OCI-LY3 (cell line): ENCODE results near the gene GPALPP1.

Experiments
- H2AFZ ChIP-seq: fragments of 200-600, 300-600 bp; shearing (Covaris generic); 2 replicates; pipeline ENCODE4 v1.6.0; 2014; ENCODE audit warnings: antibody characterized with exemption, low read depth, low read length
- H3K27ac ChIP-seq: fragments of 200-600, 300-600 bp; sonication (generic); 2 replicates; pipeline ENCODE4 v1.5.1; 2014; ENCODE audit warnings: mild to moderate bottlenecking, low read length, moderate library complexity, mixed read lengths
- H3K27me3 ChIP-seq: fragments of 200-600, 300-600 bp; sonication (generic); 2 replicates; pipeline ENCODE4 v1.6.1; 2014; ENCODE audit warnings: low read depth, low read length, mixed read lengths
- H3K36me3 ChIP-seq: fragments of 200-600, 300-600 bp; sonication (generic); replicated peaks from 2 replicates; pipeline ENCODE3; 2014; ENCODE audit warnings: low read depth, low read length, mixed read lengths
- H3K4me1 ChIP-seq: fragments of 300-600, 200-600 bp; sonication (generic); 2 replicates; pipeline ENCODE4 v1.6.1; 2014; ENCODE audit warnings: low read length, mixed read lengths
- H3K4me2 ChIP-seq: fragments of 200-600, 300-600 bp; sonication (generic); 2 replicates; pipeline ENCODE4 v1.6.1; 2014; ENCODE audit warnings: low read length, mixed read lengths
- H3K4me3 ChIP-seq: fragments of 300-600, 200-600 bp; sonication (generic); 2 replicates; pipeline ENCODE4 v1.5.1; 2014; ENCODE audit warnings: antibody characterized with exemption, mild to moderate bottlenecking, low read length, moderate library complexity
- H3K79me2 ChIP-seq: fragments of 300-600, 200-600 bp; shearing (Covaris generic); 2 replicates; pipeline ENCODE4 v1.6.1; 2014; ENCODE audit warnings: mild to moderate bottlenecking, low read length, mixed read lengths
- H3K9ac ChIP-seq: fragments of 300-600, 200-600 bp; shearing (Covaris generic); 2 replicates; pipeline ENCODE4 v1.6.0; 2014; ENCODE audit warnings: mild to moderate bottlenecking, low read length, moderate library complexity
- H3K9me3 ChIP-seq: fragments of 200-600, 300-600 bp; shearing (Covaris generic); 2 replicates; pipeline ENCODE4 v1.6.1; 2014; ENCODE audit warnings: low read length, mixed read lengths; ENCODE audit not compliant: insufficient read depth
- H4K20me1 ChIP-seq: fragments of 200-600, 300-600 bp; sonication (generic); 2 replicates; pipeline ENCODE4 v1.6.1; 2016; ENCODE audit warnings: low read length, mixed read lengths; ENCODE audit not compliant: insufficient read depth
- EZH2phosphoT487 ChIP-seq: fragments of 200-600 bp; shearing (Covaris generic); IDR thresholded peaks from 2 replicates; pipeline ENCODE4 v1.6.1; 2018; ENCODE audit warnings: antibody characterized with exemption, mixed run types, low read depth
- TF ChIP-seq, protein P1 (sequence below): fragments of 200-600, 300-600 bp; sonication (generic); IDR thresholded peaks from 2 replicates; pipeline ENCODE4 v1.5.1; 2014; ENCODE audit warnings: antibody characterized with exemption, low read length, low read depth

The GPALPP1 gene

DNA sequence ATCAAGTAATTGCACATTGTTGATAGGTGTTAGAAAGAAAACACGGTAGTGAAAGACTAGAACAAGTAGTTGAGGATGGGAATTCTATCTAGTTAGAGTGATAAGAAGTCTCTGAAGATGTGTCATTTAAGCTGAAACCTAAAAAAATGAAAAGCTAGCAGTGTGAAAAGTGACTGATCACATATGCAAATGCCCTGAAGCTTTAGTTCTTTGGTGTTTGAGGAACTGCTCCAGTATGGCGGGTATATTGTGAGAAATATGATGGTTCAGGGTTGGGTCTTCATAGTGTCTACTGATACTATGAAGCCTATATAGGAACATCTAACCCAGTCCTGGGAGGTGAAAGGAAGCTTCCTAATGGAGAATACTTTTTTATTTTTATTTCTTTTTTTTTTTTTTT is 45.0 kb downstream of the GPALPP1 start:
- no peak overlapping the region for H3K4me3 ChIP-seq
- peaks cover 6% of the 10 kb centered on the region for H3K4me1 ChIP-seq
- no peaks in the 10 kb centered on the region for H3K9me3 ChIP-seq
- no peaks in the 10 kb centered on the region for H3K27me3 ChIP-seq
- H3K4me2 ChIP-seq = no peak overlapping the region
- no peaks in the 10 kb centered on the region for H3K79me2 ChIP-seq
- no peak overlapping the region for H2AFZ ChIP-seq
- H4K20me1 ChIP-seq = no peaks in the 10 kb centered on the region
- no peak overlapping the region for H3K9ac ChIP-seq
- H3K36me3 ChIP-seq = peaks cover 9% of the 10 kb centered on the region
- no peak overlapping the region for H3K27ac ChIP-seq
- no peak for TF ChIP-seq EZH2phosphoT487
- TF ChIP-seq, protein P1, sequence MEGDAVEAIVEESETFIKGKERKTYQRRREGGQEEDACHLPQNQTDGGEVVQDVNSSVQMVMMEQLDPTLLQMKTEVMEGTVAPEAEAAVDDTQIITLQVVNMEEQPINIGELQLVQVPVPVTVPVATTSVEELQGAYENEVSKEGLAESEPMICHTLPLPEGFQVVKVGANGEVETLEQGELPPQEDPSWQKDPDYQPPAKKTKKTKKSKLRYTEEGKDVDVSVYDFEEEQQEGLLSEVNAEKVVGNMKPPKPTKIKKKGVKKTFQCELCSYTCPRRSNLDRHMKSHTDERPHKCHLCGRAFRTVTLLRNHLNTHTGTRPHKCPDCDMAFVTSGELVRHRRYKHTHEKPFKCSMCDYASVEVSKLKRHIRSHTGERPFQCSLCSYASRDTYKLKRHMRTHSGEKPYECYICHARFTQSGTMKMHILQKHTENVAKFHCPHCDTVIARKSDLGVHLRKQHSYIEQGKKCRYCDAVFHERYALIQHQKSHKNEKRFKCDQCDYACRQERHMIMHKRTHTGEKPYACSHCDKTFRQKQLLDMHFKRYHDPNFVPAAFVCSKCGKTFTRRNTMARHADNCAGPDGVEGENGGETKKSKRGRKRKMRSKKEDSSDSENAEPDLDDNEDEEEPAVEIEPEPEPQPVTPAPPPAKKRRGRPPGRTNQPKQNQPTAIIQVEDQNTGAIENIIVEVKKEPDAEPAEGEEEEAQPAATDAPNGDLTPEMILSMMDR = no peak

- Histone ChIP-seq H2AFZ (no peak overlapping the region), H3K4me3 (no peak overlapping the region), H3K79me2 (no peaks in the 10 kb centered on the region), H3K27me3 (no peaks in the 10 kb centered on the region), H3K36me3 (peaks cover 9% of the 10 kb centered on the region), H3K4me1 (peaks cover 14% of the 10 kb centered on the region), H3K9ac (no peak overlapping the region), H3K27ac (no peak overlapping the region), H3K4me2 (no peak overlapping the region), H3K9me3 (no peaks in the 10 kb centered on the region), H4K20me1 (no peaks in the 10 kb centered on the region)
- TF ChIP-seq, protein P1 = no peak
- TF ChIP-seq EZH2phosphoT487 = no peak
These were observed 46.9 kb downstream of the GPALPP1 start for GRCh38 chr13:45036206-45036605.

- no peak overlapping the region for H3K9ac ChIP-seq
- no peak overlapping the region for H3K4me3 ChIP-seq
- H3K27me3 ChIP-seq = peaks cover 3% of the 10 kb centered on the region; the same call in 1 of the 2 replicates
- no peak overlapping the region for H2AFZ ChIP-seq
- H3K27ac ChIP-seq = no peak overlapping the region
- H3K9me3 ChIP-seq = no peaks in the 10 kb centered on the region
- H3K79me2 ChIP-seq = no peaks in the 10 kb centered on the region
- peaks cover 8% of the 10 kb centered on the region for H3K4me1 ChIP-seq
- no peak for TF ChIP-seq EZH2phosphoT487
- TF ChIP-seq, protein P1 = no peak
- H3K36me3 ChIP-seq = peaks cover 4% of the 10 kb centered on the region
- 0 out of 2 replicates have a peak overlapping the region, but pooled peaks have one; percentile 4 for H3K4me2 ChIP-seq
- H4K20me1 ChIP-seq = no peaks in the 10 kb centered on the region
These were observed 50.8 kb downstream of the GPALPP1 start for GRCh38 chr13:45040173-45040572.

DNA sequence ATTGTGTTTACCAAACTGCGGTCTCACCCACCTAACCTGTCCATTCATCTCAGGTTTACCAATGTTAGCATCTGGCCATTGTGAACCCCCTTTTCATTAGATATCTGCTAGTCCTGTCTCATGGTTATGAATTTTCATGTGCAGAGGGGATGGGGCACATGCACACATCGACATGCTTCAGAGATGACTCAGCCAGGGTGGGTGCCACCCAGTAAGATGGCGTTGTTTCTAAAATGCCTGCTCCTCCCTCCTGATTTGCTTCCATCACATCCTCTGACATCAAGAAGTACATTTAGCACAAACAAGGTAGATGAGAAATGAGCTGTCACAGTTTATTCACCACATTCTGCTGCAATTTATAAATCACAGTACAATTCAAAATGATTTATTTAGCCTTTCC is 51.3 kb downstream of the GPALPP1 start:
- no peak overlapping the region for H3K27ac ChIP-seq
- H3K36me3 ChIP-seq = peaks cover 4% of the 10 kb centered on the region
- H3K4me3 ChIP-seq = no peak overlapping the region
- H3K9ac ChIP-seq = no peak overlapping the region
- H3K9me3 ChIP-seq = no peaks in the 10 kb centered on the region
- H3K79me2 ChIP-seq = no peaks in the 10 kb centered on the region
- peaks cover 3% of the 10 kb centered on the region; the same call in 1 of the 2 replicates for H3K27me3 ChIP-seq
- H3K4me1 ChIP-seq = peaks cover 8% of the 10 kb centered on the region
- no peaks in the 10 kb centered on the region for H4K20me1 ChIP-seq
- TF ChIP-seq, protein P1 = no peak
- TF ChIP-seq EZH2phosphoT487 = no peak
- no peak overlapping the region for H2AFZ ChIP-seq
- H3K4me2 ChIP-seq = 0 out of 2 replicates have a peak overlapping the region, but pooled peaks have one; percentile 4
